Measurements from ENCODE around the gene ATP6V0C.

ATP6V0C gene

GRCh38 chr16:2489581-2489980 is 24.2 kb upstream of the ATP6V0C start:
- TF ChIP-seq TAF1 (IDR thresholded peaks at IDR 0.05; ENCODE audit: borderline replicate concordance, insufficient read depth, low read length) (no peak), REST (IDR thresholded peaks at IDR 0.05; ENCODE audit: insufficient read depth in 1 of 2, low read depth in 2 of 2, low read length in 2 of 2) (no peak), SIN3A (IDR thresholded peaks at IDR 0.05; ENCODE audit: borderline replicate concordance, insufficient read depth, low read length) (no peak), POLR2AphosphoS5 (IDR thresholded peaks at IDR 0.05; ENCODE audit: low read depth, low read length) (no peak), FOXP2 (optimal IDR thresholded peaks at IDR 0.05; ENCODE audit: borderline replicate concordance, extremely low read depth, extremely low read length, insufficient read depth) (no peak)

- no peak for TF ChIP-seq POLR2AphosphoS5 (IDR thresholded peaks at IDR 0.05; ENCODE audit: low read depth, low read length)
- TF ChIP-seq TAF1 (IDR thresholded peaks at IDR 0.05; ENCODE audit: borderline replicate concordance, insufficient read depth, low read length): no peak
- TF ChIP-seq FOXP2 (optimal IDR thresholded peaks at IDR 0.05; ENCODE audit: borderline replicate concordance, extremely low read depth, extremely low read length, insufficient read depth): no peak
- no peak for TF ChIP-seq REST (IDR thresholded peaks at IDR 0.05; ENCODE audit: insufficient read depth in 1 of 2, low read depth in 2 of 2, low read length in 2 of 2)
- no peak for TF ChIP-seq SIN3A (IDR thresholded peaks at IDR 0.05; ENCODE audit: borderline replicate concordance, insufficient read depth, low read length)
Observed at GRCh38 chr16:2490190-2491105, 23.3 kb upstream of the ATP6V0C start.

GRCh38 chr16:2492292-2492691 is 21.5 kb upstream of the ATP6V0C start:
- TF ChIP-seq TAF1 (IDR thresholded peaks at IDR 0.05; ENCODE audit: borderline replicate concordance, insufficient read depth, low read length) (no peak), POLR2AphosphoS5 (IDR thresholded peaks at IDR 0.05; ENCODE audit: low read depth, low read length) (no peak), REST (IDR thresholded peaks at IDR 0.05; ENCODE audit: insufficient read depth in 1 of 2, low read depth in 2 of 2, low read length in 2 of 2) (no peak), FOXP2 (optimal IDR thresholded peaks at IDR 0.05; ENCODE audit: borderline replicate concordance, extremely low read depth, extremely low read length, insufficient read depth) (no peak), SIN3A (IDR thresholded peaks at IDR 0.05; ENCODE audit: borderline replicate concordance, insufficient read depth, low read length) (no peak)

- TF ChIP-seq TAF1 (IDR thresholded peaks at IDR 0.05; ENCODE audit: borderline replicate concordance, insufficient read depth, low read length) (no peak), FOXP2 (optimal IDR thresholded peaks at IDR 0.05; ENCODE audit: borderline replicate concordance, extremely low read depth, extremely low read length, insufficient read depth) (no peak), REST (IDR thresholded peaks at IDR 0.05; ENCODE audit: insufficient read depth in 1 of 2, low read depth in 2 of 2, low read length in 2 of 2) (no peak), SIN3A (IDR thresholded peaks at IDR 0.05; ENCODE audit: borderline replicate concordance, insufficient read depth, low read length) (no peak), POLR2AphosphoS5 (IDR thresholded peaks at IDR 0.05; ENCODE audit: low read depth, low read length) (no peak)
Observed at GRCh38 chr16:2493605-2494004, 20.1 kb upstream of the ATP6V0C start.

All from PFSK-1 (cell line).